Left ventricle myocardium inferior (tissue), 1 donor: Measurements from ENCODE around the gene DGAT2L6. TPM values are rescaled to one million over a fixed set of nuclear protein-coding genes. Genes with fewer than 3 reads are reported as not detected.

Experiments used
- total RNA-seq: library from RNA; stranded (reverse); fragmentation: NEBNext Ultra II Directional; extraction: Animal tissue kit (Norgen Biotek cat#: 25700); gene quantifications from one replicate; pipeline ENCODE4 v1.2.1, GENCODE V29; 2021
- donor health status: DM: no; HTN: yes; CAD: no; lungs with severe emphysema.

The DGAT2L6 gene
- total RNA-seq, 1 donor from 2014 or later, result not detected

Other genes starting within 250 kb of the DGAT2L6 start
- gene AWAT2, start 127.5 kb upstream of the DGAT2L6 start, total RNA-seq, result not detected
- gene OTUD6A, start 115.0 kb upstream of the DGAT2L6 start, total RNA-seq, result not detected
- 50.9 TPM for gene IGBP1, start 44.0 kb upstream of the DGAT2L6 start, total RNA-seq
- not detected for gene AWAT1, start 57.2 kb downstream of the DGAT2L6 start, total RNA-seq
- not detected for gene P2RY4, start 82.7 kb downstream of the DGAT2L6 start, total RNA-seq
- gene ARR3, start 90.9 kb downstream of the DGAT2L6 start, total RNA-seq, result not detected
- gene RAB41, start 104.7 kb downstream of the DGAT2L6 start, total RNA-seq, result not detected
- 36.5 TPM for gene PDZD11, start 112.4 kb downstream of the DGAT2L6 start, total RNA-seq
- 0.25 TPM for gene KIF4A, start 112.6 kb downstream of the DGAT2L6 start, total RNA-seq
- gene GDPD2, start 245.8 kb downstream of the DGAT2L6 start, total RNA-seq, result not detected